ENCODE results near the gene QPRT. TPM values are rescaled to one million over a fixed set of nuclear protein-coding genes. Genes with fewer than 3 reads are reported as not detected.

QPRT gene
- total and polyA plus RNA-seq, 2 of the 8 experiments (the other 6 are each of a cell fraction or from before 2014, with no cell fraction given): 89.0 to 102 TPM

- TF ChIP-seq PHF8 (conservative IDR thresholded peaks at IDR 0.05; ENCODE audit: low read depth, low read length): no peak
Measured at GRCh38 chr16:29712809-29713208, 33.8 kb downstream of the QPRT start (continued).
